Activated naive CD8-positive, alpha-beta T cell treated with anti-CD3 and anti-CD28 coated beads, Interleukin-2, amount 50 U/mL, for 16 hours (primary cell): ENCODE results near the gene COPZ1.

Experiments used
- DNase-seq: peaks from one replicate; pipeline ENCODE4 v3.0.0-alpha.2; 2020; ENCODE audit warnings: low read depth, low spot score

The COPZ1 gene

DNA sequence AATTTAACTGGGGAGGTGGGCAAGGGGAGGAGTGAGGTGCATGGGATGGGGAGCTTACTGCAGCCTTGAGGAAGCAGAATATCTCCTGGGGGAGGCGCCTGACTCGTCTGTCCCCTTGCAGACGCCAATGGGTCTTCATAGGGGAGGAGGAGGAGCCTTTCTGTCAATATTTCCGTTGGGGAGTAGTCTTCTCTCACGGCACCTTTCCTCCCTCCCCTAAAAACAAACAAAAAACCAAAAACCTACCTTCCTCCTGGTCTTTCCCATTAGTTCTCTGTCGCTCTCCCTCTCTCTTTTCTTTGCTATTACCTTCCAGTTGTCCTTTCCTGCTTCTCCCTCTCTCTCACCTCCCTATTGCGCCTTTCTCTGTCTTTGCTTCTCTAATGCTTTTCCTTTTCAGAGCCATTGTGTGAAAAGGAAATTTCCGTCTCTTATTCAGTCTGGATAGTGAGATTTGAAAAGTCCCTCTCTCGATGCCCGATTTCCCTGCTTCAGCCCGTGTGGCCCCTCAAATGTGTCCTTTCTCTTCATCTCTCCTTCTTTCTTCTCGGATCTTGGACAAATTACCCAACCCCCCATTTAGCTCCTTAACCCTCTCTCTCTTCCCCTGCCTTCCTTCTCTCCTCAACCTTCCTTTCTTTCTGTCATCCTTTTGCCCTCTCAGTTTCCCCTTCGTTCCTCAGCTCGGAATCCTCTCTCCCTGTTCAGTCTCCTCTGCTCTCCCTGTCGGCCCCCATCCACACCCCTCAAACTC lies 33.4 kb downstream of the COPZ1 start:
- no peak for DNase-seq

DNA sequence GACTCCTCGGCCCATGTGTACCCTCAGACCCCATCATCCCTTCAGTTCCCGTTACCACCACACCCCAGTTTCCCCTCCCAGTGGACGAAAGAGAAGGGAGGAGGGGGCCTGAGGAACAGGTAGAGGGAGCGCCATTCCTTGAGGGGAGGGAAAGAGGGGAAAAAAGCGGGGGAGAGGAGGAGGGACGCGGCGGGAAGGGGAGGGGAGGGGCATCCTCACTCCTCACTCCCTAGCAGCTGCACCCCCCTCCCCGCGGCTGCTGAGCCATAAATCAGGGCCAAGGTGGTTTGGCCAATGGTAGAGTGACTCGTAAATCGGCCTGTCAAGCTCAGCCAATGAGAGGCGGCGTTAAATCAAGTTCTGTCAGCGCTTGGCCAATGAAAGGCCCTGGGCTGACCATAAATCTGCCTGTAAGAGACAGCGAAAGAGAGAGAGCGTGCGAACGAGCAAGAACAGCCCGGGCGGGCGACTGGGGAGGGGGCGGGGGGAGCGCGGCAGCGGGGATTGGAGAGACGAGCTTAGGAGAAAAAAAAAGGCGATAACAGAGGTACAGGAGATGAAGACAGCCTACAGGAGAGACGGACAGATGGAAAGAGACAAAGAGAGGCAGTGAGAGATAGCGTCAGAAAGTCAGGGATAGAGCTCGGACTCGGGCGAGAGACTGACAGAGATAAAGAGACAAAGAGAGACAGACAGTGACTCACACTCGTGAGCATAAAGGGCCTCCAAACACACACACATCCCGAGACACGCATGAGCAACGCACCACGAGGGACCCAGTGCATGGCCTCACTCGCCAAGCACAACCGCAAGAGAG lies 34.2 kb downstream of the COPZ1 start:
- peak; percentile 84 for DNase-seq

DNA sequence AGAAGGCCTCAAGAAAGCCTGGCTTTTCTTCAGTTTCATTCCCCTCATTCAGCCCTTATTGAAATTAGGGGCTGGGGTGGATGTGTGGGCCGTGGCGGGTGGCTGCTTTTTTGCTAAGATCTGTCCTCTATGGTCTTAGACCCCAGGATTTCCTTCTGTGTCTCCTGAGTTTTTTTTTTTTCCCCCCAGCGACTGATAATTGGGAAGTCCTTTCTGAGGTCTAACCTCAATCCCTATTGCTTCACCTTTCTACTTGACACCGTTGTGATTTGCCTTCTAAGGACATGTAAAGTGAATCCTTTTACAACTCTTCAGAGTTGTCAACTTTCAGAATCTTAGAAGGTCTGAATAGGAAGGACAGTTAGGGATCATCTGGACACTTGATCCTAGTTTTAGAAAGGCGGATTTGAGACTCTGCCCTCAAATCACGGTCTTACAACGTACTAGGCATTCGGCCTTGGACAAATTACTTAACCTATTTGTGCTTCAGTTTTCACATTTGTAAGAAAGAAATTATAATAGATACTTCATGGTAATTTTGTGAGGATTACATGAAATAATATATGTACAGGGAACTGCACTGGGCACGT lies 34.9 kb downstream of the COPZ1 start:
- no peak for DNase-seq

DNA sequence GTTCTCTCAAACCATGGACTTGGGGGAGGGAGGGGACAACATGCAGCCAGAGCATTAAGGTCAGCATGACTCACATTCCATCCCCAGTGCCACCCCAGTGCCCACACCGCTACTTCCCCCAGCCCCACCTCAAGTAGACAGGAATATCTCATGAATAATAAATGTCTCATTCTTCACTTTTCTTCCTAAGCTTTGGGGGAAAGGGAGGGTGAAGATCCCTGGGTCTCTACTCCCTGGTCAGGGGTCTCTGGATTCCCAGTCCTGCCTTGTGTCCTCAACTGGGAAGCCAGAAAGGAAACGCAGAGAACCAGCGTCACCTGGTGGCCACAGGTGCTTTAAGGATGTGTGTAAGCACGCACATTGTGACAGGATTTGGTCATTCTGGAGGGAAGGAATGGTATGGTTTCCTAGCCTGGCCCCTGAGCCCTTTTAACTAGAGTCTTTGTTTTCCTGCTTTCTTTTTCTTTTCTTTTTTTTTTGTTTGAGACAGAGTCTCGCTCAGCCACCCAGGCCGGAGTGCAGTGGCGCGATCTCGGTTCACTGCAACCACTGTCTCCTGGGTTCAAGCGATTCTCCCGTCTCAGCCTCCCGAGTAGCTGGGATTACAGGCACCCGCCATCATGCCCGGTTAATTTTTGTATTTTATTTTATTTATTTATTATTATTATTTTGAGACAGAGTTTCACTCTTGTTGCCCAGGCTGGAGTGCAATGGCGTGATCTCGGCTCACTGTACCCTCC lies 36.0 kb downstream of the COPZ1 start:
- DNase-seq = no peak

DNA sequence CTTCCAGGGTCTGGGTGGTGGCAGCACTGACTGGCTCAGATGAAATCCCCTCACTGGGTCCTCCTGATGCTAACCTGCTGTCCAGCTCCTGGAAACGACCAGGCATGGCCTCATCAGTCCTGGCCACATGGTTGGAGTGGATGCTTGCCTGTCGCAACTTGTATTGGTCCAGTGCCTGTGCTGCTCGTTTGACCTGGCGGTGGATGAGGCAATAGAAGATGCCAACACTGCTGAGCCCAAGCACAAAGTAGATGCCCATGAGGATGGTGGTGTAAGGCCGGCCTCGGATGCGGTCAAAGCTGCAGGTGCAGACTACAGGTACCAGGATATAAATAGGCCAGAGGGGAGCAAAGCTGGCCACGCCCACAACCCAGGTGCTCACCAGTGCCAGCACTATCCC lies 38.1 kb downstream of the COPZ1 start:
- DNase-seq = no peak

DNA sequence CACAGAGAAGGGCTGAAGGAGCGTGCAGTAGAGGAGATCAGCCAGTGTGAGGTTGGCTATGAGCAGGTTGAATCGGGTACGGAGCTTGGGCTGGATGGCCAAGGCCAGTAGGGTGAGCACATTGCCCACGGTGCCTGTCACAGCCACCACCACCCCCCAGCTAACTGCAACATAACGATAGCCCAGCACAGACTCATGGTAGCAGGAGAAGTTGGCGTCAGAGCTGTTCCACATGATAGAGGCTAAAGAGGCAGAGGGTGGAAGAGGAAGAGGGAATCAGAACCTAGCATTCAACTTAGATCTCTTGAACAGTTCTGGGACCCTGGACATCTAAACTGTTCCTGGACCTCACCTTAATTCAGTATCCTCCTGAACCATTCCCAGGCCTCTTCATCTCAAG lies 38.7 kb downstream of the COPZ1 start:
- no peak for DNase-seq

DNA sequence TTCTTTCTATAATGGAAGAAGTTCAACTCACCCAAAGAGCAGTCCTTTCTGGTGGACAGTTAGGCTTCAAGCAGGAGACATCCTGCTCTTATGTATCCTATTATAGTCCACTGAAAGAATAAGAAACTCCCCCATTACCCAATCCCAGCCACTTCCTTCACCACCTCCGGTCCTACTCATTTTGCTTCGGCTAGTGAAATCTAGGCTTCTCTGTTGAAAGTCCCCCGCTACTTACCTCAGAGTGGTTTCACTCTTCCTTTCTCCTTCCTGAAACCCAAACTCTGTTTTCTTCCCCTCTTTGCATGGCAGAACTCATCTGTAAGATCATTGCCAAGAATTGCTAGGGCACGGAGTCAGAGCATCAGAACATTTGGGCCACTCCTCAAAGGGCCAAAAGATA lies 39.5 kb downstream of the COPZ1 start, which contains the start of gene GPR84:
GPR84 (minus strand) TSS at position 74 of the 400 bp plus-strand sequence. CDS start 635 bp downstream, outside the sequence.
- no peak for DNase-seq

DNA sequence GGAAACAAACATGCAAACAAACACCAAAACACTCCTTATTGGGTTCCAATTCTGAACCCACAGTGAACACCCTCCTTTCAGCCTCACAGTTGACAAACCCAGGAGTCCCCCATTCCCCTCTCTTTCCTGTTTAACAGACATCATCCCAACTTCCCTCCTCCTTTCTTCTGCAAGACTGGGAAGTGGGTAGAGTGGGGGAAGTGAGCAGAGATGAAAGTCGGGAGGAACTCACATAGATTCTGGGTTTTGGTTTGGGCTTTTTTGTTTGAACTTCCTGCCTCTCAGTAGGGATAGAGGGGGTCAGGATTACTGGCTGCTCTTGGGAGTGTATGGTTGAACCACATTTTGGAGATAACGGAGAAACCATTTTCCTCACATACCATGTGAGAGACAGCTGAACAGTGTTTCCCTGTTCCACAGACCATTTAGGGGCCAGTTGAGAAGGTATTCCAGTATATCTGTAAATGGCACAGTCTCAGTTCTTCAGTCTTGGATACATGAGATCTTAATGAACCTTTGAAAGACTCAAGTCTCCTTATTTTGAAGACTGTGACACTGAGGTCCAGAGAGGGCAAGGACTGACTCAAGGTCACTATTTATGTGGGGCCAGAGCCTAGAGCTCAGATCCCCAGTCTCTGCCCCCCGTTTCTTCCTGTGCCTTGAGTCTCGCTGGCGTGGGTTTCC lies 43.2 kb downstream of the COPZ1 start:
- DNase-seq = no peak

DNA sequence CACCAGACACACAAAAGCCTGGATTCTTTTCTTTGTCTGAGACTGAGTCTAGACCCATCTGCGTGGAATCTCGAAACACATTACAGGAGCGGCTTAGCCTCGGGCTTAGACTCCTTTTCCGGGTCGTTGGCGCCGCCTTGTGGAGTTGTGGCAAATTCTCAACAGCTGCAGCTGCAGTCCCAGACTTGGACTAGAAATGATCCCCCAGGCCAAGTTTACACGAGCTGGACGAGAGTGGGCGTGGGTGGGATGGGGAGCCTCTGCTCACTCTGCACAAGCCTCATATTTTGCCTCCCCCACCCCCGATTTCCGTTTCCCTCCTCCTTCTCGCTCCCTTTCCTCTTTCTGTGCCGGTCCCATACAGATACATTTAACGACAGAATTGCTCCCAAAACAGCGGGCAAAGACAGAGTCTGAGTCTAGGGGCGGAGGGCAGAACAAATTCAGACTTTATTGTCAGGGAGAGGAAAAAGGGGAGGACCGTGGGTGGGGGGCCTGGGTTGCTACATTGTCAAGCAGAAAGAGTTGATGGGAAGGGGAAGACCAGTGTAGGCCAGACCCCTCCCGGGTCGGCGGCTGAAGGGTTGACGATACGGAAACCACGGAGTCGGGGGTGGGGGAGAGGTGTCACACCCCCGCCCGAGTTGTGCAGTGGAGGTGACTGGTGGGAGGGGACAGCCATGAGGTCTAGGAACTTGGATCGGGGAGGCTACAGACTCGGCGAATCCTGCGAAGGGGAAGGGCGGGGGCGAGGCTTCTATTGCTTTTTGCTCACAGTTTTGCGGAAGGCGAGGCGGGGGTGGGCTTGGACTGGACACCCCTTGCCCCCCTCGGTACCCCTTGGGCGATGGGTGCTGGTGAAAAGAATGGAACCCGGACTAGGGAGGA lies 44.0 kb downstream of the COPZ1 start:
- DNase-seq = peak; percentile 85

DNA sequence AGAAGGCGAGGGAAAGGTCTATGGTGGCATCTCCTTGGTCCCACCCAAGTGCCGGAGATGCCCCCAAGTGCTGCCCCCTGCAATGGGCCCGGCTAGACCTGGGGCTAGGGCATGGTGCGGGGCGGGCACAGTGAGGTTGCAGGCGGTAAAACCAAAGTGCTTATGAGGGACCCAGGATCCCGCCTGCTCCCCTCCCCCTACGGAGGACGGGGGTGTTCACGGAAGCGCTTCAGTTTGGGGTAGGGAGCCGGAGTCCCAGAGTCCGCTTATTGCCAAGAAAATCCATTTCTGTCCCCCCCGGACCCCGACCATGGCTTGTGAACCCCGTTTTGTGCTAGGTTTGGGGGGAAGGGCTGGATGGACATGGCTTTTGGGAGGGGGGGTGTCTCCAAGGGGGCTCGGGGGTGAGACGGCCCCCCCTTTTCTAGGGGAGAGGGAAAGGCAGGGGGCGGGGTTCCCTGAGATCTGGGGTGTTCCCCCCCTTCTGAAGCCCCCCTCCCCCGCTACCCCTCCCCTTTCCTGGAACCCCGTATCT lies 44.7 kb downstream of the COPZ1 start:
- no peak for DNase-seq

DNA sequence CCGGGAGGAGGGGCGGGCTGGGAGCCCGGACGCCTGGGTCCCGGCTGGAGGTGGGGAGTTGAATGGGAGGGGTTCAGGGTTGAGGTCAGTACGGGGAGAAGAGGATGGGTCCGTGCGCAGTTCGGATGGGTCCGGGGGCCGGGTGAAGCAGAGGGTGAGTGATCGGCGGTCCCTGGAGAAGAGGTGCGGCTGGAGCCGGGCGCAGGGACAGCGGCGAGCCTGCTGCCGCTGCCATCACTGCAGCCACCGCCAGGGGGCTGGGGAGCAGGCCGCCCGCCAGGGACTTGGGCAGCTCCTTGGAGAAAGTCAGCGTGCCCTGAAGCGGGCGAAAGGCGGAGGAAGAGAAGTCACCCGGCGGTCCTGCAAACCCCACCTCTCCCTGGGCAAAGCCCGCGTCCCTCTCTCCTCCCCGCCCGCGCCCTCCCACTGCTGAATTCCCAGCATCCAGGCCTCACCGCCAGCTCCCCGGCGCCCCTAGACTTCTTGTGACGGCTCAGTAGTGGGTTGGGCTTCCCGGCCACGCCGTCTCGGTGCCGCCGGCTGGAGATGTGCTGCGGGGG lies 45.3 kb downstream of the COPZ1 start:
- no peak for DNase-seq

DNA sequence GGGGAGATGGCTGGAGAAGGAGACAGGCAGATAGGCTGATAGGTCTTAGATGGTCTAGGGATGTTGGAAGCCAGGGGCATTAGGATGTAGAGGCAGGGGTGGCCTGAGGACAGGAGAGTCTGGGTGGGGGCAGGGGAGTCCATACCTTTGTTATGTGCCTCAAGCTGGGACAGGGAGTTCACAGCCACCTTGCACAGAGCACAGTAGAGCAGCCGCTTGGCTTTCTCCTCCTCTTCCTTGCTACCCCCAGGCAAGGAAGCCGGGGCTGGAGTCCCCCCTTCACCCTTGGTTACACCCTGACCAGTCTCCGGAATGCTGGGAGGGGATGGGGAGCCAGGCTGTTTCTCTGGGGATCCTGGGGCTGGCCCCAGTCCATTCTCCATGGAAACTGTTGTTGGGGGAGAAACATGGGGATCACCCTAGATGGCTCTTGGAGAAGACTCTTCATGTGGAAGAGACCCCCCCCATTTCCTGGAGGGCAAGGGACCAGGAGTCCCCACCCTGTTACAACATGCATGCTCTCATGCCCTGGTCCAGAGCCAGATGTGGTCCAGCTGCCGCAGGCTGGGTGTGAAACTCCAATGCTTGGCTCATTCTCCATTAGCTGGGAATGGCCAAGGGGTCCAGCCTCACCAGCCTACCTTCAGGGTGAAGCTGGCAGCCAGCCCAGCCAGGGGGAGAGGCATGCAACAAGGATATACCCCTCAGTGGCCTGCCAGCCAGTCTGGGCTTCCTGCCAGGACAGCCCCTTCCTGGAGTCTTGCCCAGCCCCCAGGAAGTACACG lies 46.6 kb downstream of the COPZ1 start:
- no peak for DNase-seq

DNA sequence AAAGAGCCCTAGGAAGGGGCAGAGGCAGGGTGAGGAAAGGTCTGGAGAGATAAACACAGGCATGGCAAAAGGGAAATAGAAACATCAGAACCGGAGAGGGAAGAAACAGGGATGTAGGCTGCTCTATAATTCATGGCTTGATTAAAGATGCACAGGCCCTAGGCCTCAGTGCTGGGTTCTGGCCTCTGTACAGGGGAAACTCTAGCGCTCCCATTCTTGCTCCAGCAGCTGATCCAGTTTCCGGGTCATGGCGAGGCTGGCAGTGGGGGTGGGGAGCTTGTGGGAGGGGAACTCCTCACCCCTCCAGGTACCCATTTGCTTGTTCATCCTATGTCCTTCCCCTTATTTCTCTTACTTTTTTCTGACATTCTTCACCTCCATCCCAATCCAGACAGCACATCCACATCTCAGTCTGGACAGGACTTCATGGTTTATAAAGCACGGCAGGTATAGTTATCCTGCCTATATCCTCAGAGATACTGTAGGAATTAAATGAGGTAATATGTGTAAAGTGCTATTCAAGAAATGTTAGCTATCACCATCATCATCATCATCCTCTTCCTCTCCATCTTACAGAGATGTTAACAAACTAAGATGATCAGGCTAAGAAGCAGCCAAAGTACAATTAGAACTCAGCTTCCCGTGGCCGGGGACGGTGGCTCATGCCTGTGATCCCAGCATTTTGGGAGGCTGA lies 47.3 kb downstream of the COPZ1 start:
- no peak for DNase-seq

DNA sequence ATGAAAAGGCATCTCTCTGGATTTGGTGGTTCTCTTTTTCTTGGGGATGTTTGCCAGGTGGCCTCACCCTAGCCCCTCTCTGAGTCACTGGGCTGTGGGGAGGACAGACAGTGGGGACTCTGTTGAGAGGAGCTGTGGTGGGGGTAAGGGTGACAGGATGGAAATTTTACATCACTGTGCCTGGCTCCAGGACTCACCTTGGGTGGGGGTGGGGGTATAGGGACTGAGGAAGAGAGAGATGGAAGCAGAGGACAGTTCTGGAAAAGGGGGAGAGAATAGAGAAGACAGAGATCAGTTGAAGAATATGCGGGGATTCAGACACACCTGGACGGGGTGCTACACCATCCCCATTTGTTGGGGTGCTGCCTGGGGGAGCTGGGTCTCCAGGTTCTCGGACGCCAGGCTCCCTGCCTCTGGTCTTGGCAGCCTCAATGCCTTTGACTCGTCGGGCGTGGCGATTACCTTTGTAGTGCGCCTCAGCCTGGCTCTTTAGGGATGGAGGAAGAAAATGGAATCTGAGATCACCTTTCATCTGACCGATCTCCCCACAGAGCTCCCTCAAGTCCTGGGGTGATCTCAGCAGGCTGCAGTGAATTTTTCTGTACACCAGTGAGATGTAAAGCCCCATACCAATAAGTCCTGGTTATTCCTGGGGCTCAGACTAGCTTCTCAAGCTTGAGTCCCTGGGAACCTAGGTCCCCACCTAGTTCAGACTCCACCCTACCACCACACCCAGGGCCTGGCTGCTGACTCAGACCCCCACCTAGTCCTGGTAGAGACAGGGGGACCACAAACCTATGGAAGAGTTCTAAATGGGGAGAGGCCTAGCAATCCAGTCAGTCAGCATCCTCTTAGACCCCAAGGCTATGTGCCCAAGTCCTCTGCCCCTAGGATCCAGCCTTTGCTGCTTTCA lies 49.0 kb downstream of the COPZ1 start:
- no peak for DNase-seq

DNA sequence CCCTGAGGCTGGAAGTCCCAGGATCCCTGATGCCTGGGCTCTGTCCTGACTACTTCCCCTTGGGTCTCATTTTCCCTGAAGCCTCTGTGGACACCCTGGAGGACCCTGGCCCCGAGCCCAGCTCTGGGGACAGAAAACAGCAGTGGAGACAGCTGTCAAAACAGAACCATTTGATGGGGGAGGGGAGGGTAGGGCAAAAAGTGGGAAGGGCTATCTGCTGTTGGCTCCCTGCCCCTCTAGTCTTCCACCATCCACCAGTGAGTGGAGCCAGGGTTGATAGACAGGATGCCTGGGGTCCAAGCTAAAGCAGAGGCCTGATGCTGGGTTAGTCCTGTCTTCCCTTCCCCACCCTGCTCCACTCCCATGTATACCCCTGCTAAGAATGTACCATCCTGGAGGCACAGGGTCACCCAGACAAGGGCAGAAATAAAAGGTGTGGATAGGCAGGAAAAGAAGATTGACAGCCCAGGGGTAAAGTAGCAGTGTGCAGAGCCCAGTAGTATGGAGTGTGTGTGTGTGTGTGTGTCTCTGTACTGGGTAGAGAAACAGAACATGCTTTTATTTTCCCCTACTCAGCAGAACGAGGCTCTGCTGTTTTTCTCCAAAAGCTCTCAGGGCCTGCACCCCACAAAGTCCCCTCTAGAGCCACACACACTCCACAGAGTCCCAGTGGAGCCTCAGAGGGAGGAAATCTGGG lies 49.8 kb downstream of the COPZ1 start:
- no peak for DNase-seq

DNA sequence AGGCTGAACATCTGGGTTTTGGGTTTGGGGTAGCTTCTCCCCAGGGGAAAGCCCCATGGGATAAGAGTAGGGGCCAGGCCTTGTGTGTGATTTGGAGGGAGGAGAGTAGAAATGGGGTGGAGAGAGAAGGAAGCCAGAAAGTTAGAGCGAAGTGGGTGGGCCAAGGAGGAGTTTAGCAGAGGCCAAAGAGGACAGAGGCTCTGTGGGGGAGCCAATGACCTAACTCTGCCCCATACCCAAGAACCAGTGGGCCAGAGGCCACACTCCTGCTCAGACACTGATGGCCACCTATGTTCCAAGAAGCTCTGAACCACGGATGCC lies 50.3 kb downstream of the COPZ1 start:
- no peak for DNase-seq

DNA sequence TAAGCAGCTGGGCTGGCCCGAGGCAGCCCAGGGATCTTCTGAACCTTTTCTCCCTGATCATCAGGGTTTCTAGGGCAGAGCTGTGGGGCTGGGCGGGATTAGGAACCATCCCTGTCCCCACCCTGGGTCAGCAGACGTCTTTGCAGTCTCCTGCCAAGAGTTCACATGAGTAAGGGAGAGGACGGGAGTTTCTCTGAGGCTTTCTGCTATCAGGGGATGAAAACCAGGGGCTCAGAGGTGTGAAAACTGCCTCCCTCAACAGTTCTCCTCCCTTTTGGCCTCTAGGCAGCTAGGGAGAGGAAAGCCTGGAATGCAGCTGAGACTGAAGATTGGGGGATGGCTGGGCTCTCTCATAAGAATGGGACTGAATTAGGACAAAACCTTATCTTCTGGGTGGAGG lies 51.7 kb downstream of the COPZ1 start:
- DNase-seq = no peak
